GM15510 (cell line): ENCODE data around the gene KRT13.

Experiments used
- POLR2A ChIP-seq: IDR thresholded peaks from 3 replicates; pipeline ENCODE4 v1.6.1; 2011; ENCODE audit warnings: borderline replicate concordance; ENCODE audit not compliant: insufficient read length; ENCODE audit errors: extremely low read depth

KRT13 gene

DNA sequence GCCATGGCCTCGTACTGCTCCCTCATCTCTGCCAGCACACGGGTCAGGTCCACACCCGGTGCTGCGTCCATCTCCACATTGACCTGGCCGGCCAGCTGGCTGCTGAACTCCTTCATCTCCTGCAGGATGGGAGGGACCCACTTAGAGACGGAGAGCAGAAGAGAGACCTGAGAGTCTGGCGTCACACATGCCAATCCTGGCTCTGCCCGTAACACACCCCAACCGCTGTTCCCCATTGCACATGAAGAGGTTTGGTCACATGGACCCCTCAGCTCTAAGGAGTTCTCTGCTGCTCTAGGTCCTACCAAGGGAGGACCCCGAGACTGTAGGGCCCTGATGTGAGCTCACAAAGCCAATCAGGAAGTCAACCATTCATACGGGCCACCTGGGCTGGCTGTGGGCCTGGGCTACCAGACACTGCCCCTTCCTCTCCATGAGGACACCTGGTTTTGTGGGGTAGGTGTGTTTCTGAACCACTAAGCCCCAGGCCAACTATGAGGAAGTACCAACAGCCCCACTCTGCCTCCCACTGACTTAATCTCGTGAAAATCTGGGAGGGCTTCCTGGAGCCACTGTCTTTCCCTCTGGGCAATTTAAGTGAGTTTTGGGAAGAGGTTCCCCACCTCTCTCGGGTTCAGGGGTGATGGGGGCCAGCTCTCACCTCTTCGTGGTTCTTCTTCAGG, 10.9 kb upstream of the KRT13 start:
- no peak for TF ChIP-seq POLR2A

DNA sequence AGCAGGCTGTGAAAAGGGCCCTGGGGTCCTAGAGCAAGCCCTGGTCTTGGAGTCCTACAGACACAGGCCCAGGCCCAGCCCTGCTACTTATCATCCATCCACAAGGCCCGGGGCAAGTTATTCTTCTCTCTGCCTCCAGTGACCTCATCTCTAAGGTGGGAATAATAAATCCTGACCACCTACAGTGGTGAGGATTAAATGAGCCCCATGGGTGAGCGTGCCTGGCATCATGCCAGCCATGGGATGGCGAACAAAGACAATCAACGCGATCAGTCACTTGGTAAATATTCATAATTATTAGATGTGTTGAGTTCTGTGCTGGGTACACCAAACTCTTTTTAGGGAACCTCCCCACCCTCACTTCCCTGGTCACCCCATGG, 7.7 kb upstream of the KRT13 start:
- no peak for TF ChIP-seq POLR2A

GRCh38 chr17:41512546-41513167, 7.2 kb upstream of the KRT13 start:
- TF ChIP-seq POLR2A, result no peak

DNA sequence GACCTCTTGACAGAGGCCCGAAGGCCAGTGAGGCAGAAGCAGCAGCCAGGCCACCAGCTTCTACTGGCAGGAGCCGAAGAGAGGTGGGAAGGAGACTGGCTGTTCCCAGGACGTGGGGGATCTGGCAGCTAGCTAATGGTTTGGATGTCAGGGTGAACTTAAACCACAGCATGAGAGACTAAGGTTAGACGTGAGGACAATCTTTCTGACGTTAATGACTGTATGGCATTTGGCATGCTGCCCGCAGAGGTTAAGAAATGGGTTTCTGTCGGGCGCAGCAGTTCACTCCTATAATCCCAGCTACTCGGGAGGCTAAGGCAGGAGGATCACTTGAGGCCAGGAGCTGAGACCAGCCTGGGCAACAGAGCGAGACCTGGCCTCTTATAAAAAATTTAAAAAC, 6.3 kb upstream of the KRT13 start:
- TF ChIP-seq POLR2A, result no peak

- TF ChIP-seq POLR2A, result no peak
These were observed 5.7 kb upstream of the KRT13 start for GRCh38 chr17:41511116-41511515.

- no peak for TF ChIP-seq POLR2A
These were observed 5.0 kb upstream of the KRT13 start for GRCh38 chr17:41510251-41511065.

DNA sequence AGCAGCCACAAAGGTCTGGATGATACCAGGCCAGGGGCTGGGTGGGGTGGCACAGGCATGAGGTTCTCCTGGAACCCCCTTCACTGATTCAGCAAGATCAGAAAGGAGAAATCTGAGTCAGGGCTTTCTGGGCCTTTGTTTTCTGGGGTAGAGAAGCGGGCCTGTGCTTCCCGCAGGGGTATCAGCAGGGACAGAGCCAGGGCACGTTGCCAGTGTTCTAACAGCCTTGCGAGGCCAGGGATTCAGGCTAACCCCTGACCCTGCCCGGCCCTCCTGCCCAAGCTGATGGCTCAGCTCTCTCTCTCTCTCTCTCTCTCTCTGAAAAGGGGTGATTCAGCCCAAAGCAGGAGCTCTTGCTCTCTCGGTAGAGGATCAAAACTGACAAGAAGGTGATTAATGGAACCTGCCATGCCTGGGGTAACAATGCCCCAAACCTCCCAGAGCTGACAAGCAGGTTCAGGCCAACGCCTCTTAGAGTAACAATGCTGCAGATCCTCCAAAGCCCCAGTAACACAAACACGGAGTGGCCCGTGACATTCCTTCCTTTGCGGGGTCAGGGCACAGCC, 2.0 kb upstream of the KRT13 start:
- TF ChIP-seq POLR2A, result no peak

DNA sequence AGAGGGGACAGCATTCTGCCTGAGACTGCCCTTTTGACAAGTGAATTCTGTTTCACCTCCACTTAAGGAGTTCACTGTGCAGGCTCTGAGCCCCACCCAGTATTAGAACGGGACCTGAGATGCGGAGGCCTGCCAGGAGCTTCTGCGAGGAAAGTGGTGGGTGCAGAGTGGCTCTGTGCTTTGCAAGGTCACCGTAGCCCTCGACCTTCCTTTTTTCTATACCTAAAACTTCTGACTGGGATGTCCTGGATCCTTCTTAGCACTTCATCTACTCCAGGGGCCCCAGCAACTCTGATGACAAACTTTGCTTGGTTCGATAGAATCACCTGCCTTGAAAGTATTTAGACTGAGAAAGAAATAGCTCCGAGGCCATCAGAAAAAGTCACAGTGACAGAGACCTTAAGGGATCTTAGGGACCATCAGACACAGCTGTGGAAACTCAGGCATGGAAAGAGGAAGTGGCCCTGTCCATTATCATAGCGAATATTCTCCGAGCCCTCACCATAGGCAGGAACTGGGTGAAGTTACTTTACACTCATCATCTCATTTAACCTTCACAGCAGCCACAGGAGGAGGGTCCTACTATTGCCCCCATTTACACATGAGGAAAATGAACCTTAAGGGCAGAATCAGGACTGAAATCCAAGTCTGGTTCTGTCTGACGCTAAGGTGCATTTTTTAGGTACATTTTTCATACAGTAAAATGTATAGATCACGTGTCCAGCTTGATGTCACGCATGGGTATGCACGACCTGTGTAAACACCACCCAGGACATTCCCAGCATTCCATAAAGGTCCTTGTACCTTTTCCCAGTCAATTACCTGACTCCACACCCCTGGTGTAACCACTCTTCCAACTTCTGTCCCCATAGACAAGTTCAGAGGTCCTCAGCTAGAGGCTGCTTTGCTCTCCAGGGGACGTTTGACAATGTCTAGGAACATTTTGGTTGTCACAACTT, 676 bp upstream of the KRT13 start:
- TF ChIP-seq POLR2A, result no peak

GRCh38 chr17:41504246-41504977, 1.0 kb downstream of the KRT13 start:
- TF ChIP-seq POLR2A, result no peak

- TF ChIP-seq POLR2A, result no peak
These were observed 2.2 kb downstream of the KRT13 start for GRCh38 chr17:41503202-41503601.

- no peak for TF ChIP-seq POLR2A
These were observed 5.1 kb downstream of the KRT13 start for GRCh38 chr17:41500131-41500911.

DNA sequence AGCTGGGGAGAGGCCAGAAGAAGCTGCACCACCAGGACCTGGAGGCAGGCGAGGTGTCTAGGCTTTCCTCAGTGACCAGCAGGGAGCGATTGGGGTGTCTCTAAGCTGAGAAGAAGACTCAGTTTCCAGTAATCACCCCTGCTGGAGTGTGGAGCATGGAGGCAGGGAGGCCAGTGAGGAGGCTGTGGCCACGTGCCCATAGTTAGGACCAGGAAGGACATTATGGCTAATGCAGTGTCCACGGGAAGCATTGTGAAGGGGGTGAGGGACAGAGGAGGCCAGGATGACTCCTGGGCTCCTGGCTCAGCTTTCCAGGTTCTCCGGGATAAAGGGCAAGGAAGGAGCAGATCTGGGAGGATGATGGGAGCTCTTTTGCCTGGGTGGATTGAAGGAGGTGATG, 5.7 kb downstream of the KRT13 start:
- TF ChIP-seq POLR2A, result no peak

DNA sequence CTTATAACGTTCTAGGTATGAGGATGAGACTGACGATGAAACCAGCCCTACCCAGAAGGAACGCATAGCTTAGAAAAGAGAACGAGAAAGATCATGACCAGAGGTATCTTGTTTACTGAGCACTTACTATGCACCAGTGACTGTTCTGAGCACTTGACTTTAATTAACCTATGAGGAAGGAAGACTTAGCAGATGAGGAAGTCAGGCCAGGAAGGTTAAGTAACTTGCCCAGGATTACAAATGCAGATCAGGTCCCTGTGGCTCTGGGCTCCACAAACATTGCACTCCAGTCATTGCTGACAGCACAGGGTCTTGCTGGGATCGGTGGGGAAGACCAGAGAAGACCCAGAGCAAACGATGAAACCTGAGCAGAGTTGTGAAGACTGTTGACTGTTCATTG, 7.1 kb downstream of the KRT13 start:
- TF ChIP-seq POLR2A, result no peak

DNA sequence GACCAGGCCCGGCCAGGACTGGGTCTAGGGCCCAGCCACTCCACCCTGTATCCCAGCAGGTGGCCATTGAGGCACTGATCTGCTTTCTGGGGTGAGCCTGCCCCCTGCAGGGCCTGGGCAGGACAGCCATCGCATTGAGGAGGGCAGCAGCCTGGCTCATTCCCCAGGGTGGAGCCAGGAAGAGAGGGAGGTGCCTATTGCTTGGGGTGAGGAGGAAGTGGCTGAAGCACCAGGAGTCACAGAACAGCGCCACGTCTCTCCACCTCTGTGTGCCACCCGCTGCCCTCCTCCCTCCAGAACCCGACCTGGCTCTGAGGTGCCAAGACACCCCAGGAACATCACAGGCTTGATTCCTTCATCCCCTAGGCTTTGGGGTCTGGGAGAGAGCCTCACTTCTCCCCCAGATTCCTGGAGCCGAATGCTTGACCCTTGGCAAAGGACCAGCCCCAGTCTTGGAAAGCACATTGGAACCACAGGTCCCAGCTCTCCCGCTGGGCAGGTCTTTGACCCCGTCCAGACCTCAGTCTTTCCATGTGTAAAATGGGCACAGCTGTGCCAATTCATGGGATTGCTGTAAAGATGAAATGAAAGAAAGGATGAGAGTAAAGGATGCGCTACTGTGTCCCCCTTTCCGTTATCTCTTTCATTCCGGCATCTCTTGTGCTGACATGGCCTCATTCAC, 8.5 kb downstream of the KRT13 start:
- no peak for TF ChIP-seq POLR2A
